Body of pancreas (tissue), 4 donors: Measurements from ENCODE around the gene HOXA9. TPM values are rescaled to one million over a fixed set of nuclear protein-coding genes. Genes with fewer than 3 reads are reported as not detected.

Source experiments
- ATAC-seq: fragments of 150-250 bp; one replicate; pipeline ENCODE4 v1.9.1; 2016
- DNase-seq, 4 donors: peaks; one replicate each; pipeline ENCODE4 v3.0.0-alpha.2; 2019
- H3K27ac ChIP-seq, 4 donors: fragments of 200-600 bp; sonication (generic); 1 replicate in 3 of 4; 2 replicates in 1 of 4; pipeline versions ENCODE4 v1.5.1 to v1.6.1; 2016 to 2019; ENCODE audit warnings: mild to moderate bottlenecking in 1 of 4, mixed read lengths in 1 of 4, moderate library complexity in 1 of 4
- H3K27me3 ChIP-seq, 2 donors: fragments of 200-600 bp; sonication (generic); one replicate each; pipeline ENCODE4 v1.6.0; 2016; ENCODE audit warnings: mild to moderate bottlenecking in 1 of 2
- H3K36me3 ChIP-seq, 2 donors: fragments of 200-600 bp; sonication (generic); replicated peaks in 1 of 2; 2 replicates each; pipeline ENCODE4 v1.5.1; 2016; ENCODE audit warnings: low read depth in 2 of 2; ENCODE audit not compliant: insufficient read depth in 1 of 2
- H3K4me1 ChIP-seq: fragments of 200-600 bp; sonication (generic); one replicate; pipeline ENCODE4 v1.6.0; 2016
- H3K4me3 ChIP-seq, 2 donors: fragments of 200-600 bp; sonication (generic); 1 replicate in 1 of 2; 2 replicates in 1 of 2; pipeline ENCODE4 v1.5.1; 2016 to 2019
- H3K9me3 ChIP-seq, 3 donors: fragments of 200-600 bp; sonication (generic); 1 replicate in 2 of 3; 2 replicates in 1 of 3; pipeline ENCODE4 v1.5.1; 2016
- POLR2A ChIP-seq, 3 donors: fragments of 450-650 bp; IDR thresholded peaks; one replicate each; pipeline ENCODE4 v1.6.1; 2016; ENCODE audit warnings: antibody characterized with exemption in 3 of 3, mild to moderate bottlenecking in 2 of 3
- WGBS, 2 donors: methylation state at CpG; one replicate each; pipeline ENCODE4 v1.1.5; 2017; 5-methylcytosine and 5-hydroxymethylcytosine counted together
- intact Hi-C: fragments of 100-400 bp; cut with DNase I; formaldehyde crosslinking; loops from one replicate; pipeline ENCODE4 v1.15.1; 2023
- total RNA-seq, 2 donors: library from RNA; depleted of rRNA; stranded (reverse); fragments of >200 nt; gene quantifications; one replicate each; pipeline ENCODE4 v1.1.0, GENCODE V29; 2016
- TF ChIP-seq, protein P1 (sequence below), 7 experiments: fragments of 450-650 bp in 4 of 7; fragments of 200-600 bp in 3 of 7; sonication (generic) in 3 of 7; IDR thresholded peaks; one replicate each; pipeline ENCODE4 v1.5.1; 2016 to 2019; ENCODE audit warnings: antibody characterized with exemption in 7 of 7

HOXA9 gene
- total RNA-seq, 2 donors from 2014 or later: not detected

DNA sequence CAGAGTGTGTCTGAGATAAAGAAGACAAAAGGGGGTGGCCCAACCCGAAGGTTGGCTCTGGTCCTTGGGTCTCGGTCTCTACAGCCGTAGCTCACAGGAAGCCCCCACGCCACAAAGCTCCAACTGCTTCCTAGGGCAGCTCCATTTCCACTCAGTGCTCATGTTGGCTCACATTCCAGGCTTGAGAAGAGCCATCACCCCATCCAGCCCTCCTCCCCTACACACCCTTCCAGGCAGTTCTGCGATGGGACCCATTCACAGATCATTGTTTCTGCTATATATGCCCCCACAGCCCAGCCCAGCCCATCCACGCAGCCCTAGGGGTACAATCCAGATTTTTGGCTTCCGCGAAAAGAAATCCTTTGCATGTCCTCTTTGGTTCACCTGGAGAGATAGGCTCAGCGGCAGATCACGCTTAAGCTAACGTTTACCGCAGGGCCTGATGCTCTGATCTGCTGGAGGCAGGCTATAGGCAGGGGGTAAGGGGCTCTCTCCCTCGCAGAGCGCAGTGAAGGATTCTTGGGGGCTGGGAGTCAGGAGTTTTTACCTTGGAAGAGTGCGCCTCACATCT, 25.9 kb upstream of the HOXA9 start:
- DNase-seq (peak in 2 of 4 donors; percentile 2 to 8), ATAC-seq (no peak)
- Histone ChIP-seq H3K27ac (no peak overlapping the region), H3K27me3 (peaks cover 0 to 76% of the 10 kb centered on the region in 2 donors), H3K9me3 (no peaks in the 10 kb centered on the region), H3K36me3 (no peaks in the 10 kb centered on the region), H3K4me3 (no peak overlapping the region), H3K4me1 (peaks cover 37% of the 10 kb centered on the region)
- WGBS, 2 donors: 23 to 33% methylated on average over 15 of the region's 15 CpGs
- intact Hi-C loops: loop anchor here (10.0 kb wide), 3 partner anchors 384 to 904 kb away; no protein-coding TSS in a partner anchor
- TF ChIP-seq, protein P1, sequence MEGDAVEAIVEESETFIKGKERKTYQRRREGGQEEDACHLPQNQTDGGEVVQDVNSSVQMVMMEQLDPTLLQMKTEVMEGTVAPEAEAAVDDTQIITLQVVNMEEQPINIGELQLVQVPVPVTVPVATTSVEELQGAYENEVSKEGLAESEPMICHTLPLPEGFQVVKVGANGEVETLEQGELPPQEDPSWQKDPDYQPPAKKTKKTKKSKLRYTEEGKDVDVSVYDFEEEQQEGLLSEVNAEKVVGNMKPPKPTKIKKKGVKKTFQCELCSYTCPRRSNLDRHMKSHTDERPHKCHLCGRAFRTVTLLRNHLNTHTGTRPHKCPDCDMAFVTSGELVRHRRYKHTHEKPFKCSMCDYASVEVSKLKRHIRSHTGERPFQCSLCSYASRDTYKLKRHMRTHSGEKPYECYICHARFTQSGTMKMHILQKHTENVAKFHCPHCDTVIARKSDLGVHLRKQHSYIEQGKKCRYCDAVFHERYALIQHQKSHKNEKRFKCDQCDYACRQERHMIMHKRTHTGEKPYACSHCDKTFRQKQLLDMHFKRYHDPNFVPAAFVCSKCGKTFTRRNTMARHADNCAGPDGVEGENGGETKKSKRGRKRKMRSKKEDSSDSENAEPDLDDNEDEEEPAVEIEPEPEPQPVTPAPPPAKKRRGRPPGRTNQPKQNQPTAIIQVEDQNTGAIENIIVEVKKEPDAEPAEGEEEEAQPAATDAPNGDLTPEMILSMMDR (IDR thresholded peaks at IDR 0.05): no peak
- no peak for TF ChIP-seq POLR2A (IDR thresholded peaks at IDR 0.05)

DNA sequence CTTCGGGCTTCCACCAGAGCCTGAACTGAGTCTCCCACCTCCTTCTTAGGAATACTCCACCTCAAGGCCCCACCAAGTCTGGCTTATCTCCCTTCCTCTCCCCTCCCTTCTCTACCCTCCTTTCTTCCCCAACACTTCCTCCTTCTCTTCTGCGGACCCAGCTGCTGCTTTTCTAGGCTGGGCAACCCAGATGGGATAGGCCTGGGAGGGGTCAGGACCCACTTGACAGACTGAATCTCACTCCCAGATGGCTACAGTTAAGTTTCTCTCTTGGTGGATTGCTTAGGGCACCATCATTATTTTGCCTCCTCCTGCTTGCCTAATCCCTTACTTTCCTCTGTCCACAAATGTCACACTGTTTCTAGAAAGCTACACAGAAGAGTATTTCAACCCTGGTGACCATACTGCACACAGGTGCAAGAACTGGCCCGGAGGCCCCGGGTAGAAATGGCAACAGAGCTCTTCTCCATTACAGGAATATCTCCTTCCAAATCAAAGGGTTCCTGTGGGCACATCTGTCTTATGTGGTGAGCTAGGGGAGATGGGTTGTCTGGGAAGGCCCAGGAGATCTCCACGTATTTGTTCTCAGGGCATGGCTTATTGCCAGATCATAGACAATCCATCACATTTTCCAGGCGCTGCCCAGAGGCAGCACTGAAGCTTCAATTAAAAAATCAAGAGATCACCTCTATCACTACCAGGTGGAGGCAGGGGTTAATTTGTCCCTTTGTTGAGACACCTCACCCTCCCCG, 24.8 kb upstream of the HOXA9 start:
- 19 to 24% methylated on average over 6 to 7 of the region's 7 CpGs for WGBS, 2 donors
- intact Hi-C loops: loop anchor here (10.0 kb wide), 3 partner anchors 385 to 905 kb away; no protein-coding TSS in a partner anchor
- H3K27me3 ChIP-seq: peaks cover 7 to 78% of the 10 kb centered on the region in 2 donors

DNA sequence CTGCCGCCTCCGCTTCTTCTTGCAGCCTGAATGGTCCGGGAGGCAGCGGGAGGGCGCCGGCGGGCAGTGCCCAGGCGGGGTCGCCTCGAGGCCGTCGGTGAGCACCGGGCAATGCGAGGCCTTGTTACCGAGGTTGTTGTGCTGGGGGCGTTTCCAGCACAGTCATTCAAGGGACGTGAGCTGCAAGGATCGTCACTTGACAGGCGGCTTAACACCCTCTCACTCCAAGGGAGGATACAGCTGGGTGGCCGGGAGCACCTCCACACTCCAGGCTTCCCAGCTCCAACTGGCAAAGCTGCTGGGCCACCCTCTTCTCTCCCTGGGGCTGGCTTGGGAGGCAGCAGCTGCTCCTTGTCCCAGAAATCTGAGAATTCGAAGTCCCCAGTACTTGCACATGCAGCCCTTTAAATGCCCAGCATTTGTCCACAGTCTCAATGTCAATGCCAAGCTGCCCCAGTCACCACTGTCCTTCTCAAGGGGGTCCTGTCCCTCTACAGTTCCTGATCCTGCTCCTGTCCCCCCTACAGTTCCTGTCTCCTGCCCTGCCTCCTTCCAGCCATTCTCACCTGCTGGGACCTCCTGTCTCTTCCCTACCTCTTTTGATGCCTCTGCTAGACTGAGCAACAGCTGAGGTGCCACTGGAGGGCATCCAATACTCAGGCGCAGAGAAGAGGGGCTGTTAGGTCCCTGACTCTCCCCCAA, 24.1 kb upstream of the HOXA9 start:
- Histone ChIP-seq H3K9me3 (no peaks in the 10 kb centered on the region), H3K36me3 (no peaks in the 10 kb centered on the region), H3K27me3 (peaks cover 10 to 78% of the 10 kb centered on the region in 2 donors), H3K4me3 (no peak overlapping the region), H3K4me1 (peaks cover 52% of the 10 kb centered on the region), H3K27ac (no peak overlapping the region)
- intact Hi-C loops: no loop called here
- TF ChIP-seq, protein P1 (IDR thresholded peaks at IDR 0.05): no peak
- TF ChIP-seq POLR2A (IDR thresholded peaks at IDR 0.05): no peak
- WGBS, 2 donors: 9 to 32% methylated on average over 3 to 22 of the region's 22 CpGs
- ATAC-seq: no peak
- DNase-seq: peak in 2 of 4 donors; percentile 4 to 10

More for the DNA sequence above, 24.8 kb upstream of the HOXA9 start:
- Histone ChIP-seq H3K27ac (no peak overlapping the region), H3K36me3 (no peaks in the 10 kb centered on the region), H3K9me3 (no peaks in the 10 kb centered on the region), H3K4me1 (peaks cover 45% of the 10 kb centered on the region), H3K4me3 (no peak overlapping the region)
- no peak for TF ChIP-seq POLR2A (IDR thresholded peaks at IDR 0.05)
- TF ChIP-seq, protein P1 (IDR thresholded peaks at IDR 0.05): no peak
- no peak for ATAC-seq
- DNase-seq: peak in 1 of 4 donors; percentile 1

DNA sequence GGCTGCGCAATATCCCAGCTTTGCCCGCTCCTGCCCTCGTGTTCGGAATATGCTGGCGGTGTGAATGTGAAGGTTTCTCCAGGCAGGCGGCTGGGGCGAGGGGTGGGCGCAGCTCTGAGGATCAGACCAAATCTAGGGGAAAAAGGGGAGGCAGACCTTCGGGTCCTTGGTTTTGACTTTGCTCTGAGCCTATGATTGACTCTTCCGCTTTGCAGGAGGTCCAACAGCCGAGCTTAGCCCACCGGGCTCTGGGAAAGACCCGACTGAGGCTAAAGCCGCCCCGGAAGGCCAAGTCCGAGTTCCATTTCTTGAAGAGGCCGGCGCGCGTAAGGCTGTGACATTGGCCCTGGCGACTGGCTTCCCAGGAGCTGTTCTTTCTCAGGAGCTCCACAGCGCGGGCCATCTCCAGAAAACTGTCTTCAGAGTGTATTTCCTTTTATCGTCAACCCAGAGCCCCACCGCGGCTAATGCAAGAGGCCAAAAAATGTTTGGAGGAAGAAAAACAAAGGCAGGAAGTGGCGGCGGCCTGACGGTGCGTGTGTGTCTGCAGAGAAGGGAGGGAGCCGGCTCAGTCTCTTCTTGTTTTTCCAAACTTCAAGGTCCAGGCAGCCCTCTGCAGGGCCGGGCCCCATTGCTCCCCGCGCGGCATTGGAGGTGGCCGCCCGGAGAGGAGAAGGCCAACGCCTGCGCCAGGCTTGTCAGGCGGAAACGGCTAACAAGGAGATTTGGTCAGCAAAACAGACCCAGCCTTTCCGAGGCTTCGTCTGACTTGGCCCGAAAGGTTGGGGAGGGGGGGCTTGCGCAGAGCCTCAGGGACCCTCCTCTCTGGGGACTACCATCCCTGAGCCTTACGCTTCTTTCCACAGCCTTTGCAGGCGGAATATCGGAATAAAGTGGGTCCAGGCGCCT, 23.3 kb upstream of the HOXA9 start:
- peaks cover 60% of the 10 kb centered on the region for H3K4me1 ChIP-seq
- WGBS, 2 donors: 7% methylated on average over 37 to 49 of the region's 49 CpGs
- no peak overlapping the region for H3K27ac ChIP-seq
- ATAC-seq: no peak
- H3K27me3 ChIP-seq: peaks cover 14 to 78% of the 10 kb centered on the region in 2 donors
- no peak overlapping the region for H3K4me3 ChIP-seq
- no peaks in the 10 kb centered on the region for H3K9me3 ChIP-seq
- no peaks in the 10 kb centered on the region for H3K36me3 ChIP-seq
- TF ChIP-seq POLR2A (IDR thresholded peaks at IDR 0.05): no peak
- TF ChIP-seq, protein P1 (IDR thresholded peaks at IDR 0.05): no peak
- intact Hi-C loops: no loop called here
- DNase-seq: peak in 2 of 4 donors; percentile 10
